T-helper 17 cell (primary cell): ENCODE results near the gene CLASP2. TPM values are rescaled to one million over a fixed set of nuclear protein-coding genes. Genes with fewer than 3 reads are reported as not detected.
"Not testable (repeated sequence)": the region's sequence is repeated elsewhere in the genome, so short reads cannot be mapped to it uniquely, and the experiment has no call there.

Experiments
- ATAC-seq: fragments of 150-1000 bp; cut with Tn5 transposase; 2 replicates; pipeline ENCODE4 v1.10.0; 2021; ENCODE audit warnings: mild to moderate bottlenecking, moderate library complexity
- DNase-seq, 3 donors: peaks; one replicate each; pipeline versions ENCODE4 v3.0.0 to v3.0.0-alpha.2; 2020 to 2021
- H3K9me3 ChIP-seq: one replicate; pipeline ENCODE4 v1.7.0; 2013; ENCODE audit warnings: low read length, mild to moderate bottlenecking; ENCODE audit not compliant: control insufficient read depth, poor library complexity, severe bottlenecking
- H3K27ac Mint-ChIP-seq: one replicate; pipeline ENCODE4 v1.8.0; 2022; ENCODE audit warnings: mild to moderate bottlenecking, moderate library complexity, mixed read lengths
- H3K27me3 Mint-ChIP-seq: one replicate; pipeline ENCODE4 v1.8.0; 2022; ENCODE audit warnings: mixed read lengths
- H3K36me3 Mint-ChIP-seq: one replicate; pipeline ENCODE4 v1.8.0; 2022; ENCODE audit warnings: low read depth, mixed read lengths
- H3K4me1 Mint-ChIP-seq: one replicate; pipeline ENCODE4 v1.8.0; 2022; ENCODE audit warnings: mild to moderate bottlenecking, mixed read lengths
- H3K4me3 Mint-ChIP-seq: one replicate; pipeline ENCODE4 v1.8.0; 2022; ENCODE audit warnings: mild to moderate bottlenecking, moderate library complexity, mixed read lengths
- total RNA-seq, 4 donors: library from RNA in 2 of 4; stranded (reverse) in 2 of 4; gene quantifications; one replicate each; pipeline ENCODE4 v1.2.3 and lab custom pipeline; 2022 to 2026

CLASP2 gene
- total RNA-seq, 2 donors from 2014 or later = 69.0 to 74.2 TPM

GRCh38 chr3:33722191-33722590 lies 4.1 kb upstream of the CLASP2 start:
- ATAC-seq = no peak
- no peak for DNase-seq
- H3K9me3 ChIP-seq = no peaks in the 10 kb centered on the region
- peaks cover 2% of the 10 kb centered on the region for H3K27me3 Mint-ChIP-seq
- H3K36me3 Mint-ChIP-seq = no peaks in the 10 kb centered on the region
- H3K4me1 Mint-ChIP-seq = peaks cover 2% of the 10 kb centered on the region
- no peak overlapping the region for H3K4me3 Mint-ChIP-seq
- no peak overlapping the region for H3K27ac Mint-ChIP-seq

- Mint-ChIP-seq H3K36me3 (no peaks in the 10 kb centered on the region), H3K27me3 (no peaks in the 10 kb centered on the region), H3K4me3 (peak overlapping the region; percentile 94), H3K4me1 (peaks cover 10% of the 10 kb centered on the region), H3K27ac (no peak overlapping the region)
- DNase-seq (no peak), ATAC-seq (no peak)
- no peaks in the 10 kb centered on the region for H3K9me3 ChIP-seq
Measured at GRCh38 chr3:33718595-33718907, 497 bp upstream of the CLASP2 start.

GRCh38 chr3:33717616-33717865 lies 513 bp downstream of the CLASP2 start:
- ATAC-seq (peak; percentile 59), DNase-seq (peak in 1 of 3 donors; percentile 23)
- Mint-ChIP-seq H3K4me1 (peaks cover 10% of the 10 kb centered on the region), H3K27ac (no peak overlapping the region), H3K27me3 (no peaks in the 10 kb centered on the region), H3K36me3 (no peaks in the 10 kb centered on the region), H3K4me3 (peak overlapping the region; percentile 94)
- no peaks in the 10 kb centered on the region for H3K9me3 ChIP-seq

GRCh38 chr3:33716227-33716626 lies 1.8 kb downstream of the CLASP2 start:
- DNase-seq (no peak), ATAC-seq (no peak)
- Mint-ChIP-seq H3K27me3 (no peaks in the 10 kb centered on the region), H3K27ac (no peak overlapping the region), H3K4me3 (no peak overlapping the region), H3K36me3 (no peaks in the 10 kb centered on the region), H3K4me1 (peaks cover 20% of the 10 kb centered on the region)
- no peaks in the 10 kb centered on the region for H3K9me3 ChIP-seq

- no peaks in the 10 kb centered on the region for H3K36me3 Mint-ChIP-seq
- DNase-seq = no peak
- no peaks in the 10 kb centered on the region for H3K27me3 Mint-ChIP-seq
- H3K4me3 Mint-ChIP-seq = no peak overlapping the region
- H3K9me3 ChIP-seq = no peaks in the 10 kb centered on the region
- H3K27ac Mint-ChIP-seq = no peak overlapping the region
- H3K4me1 Mint-ChIP-seq = peaks cover 24% of the 10 kb centered on the region
- ATAC-seq = no peak
Measured at GRCh38 chr3:33711100-33711499, 7.0 kb downstream of the CLASP2 start.

GRCh38 chr3:33706056-33706455 lies 12.0 kb downstream of the CLASP2 start:
- Mint-ChIP-seq H3K27ac (no peak overlapping the region), H3K4me1 (peaks cover 14% of the 10 kb centered on the region), H3K4me3 (no peak overlapping the region), H3K36me3 (peaks cover 2% of the 10 kb centered on the region), H3K27me3 (no peaks in the 10 kb centered on the region)
- no peak for DNase-seq
- H3K9me3 ChIP-seq = no peaks in the 10 kb centered on the region
- no peak for ATAC-seq

- H3K4me3 Mint-ChIP-seq = no peak overlapping the region
- H3K4me1 Mint-ChIP-seq = peaks cover 11% of the 10 kb centered on the region
- DNase-seq = no peak
- no peak overlapping the region for H3K27ac Mint-ChIP-seq
- peaks cover 2% of the 10 kb centered on the region for H3K36me3 Mint-ChIP-seq
- ATAC-seq = no peak
- no peaks in the 10 kb centered on the region for H3K9me3 ChIP-seq
- no peaks in the 10 kb centered on the region for H3K27me3 Mint-ChIP-seq
Measured at GRCh38 chr3:33704891-33705290, 13.2 kb downstream of the CLASP2 start.

GRCh38 chr3:33699275-33699674 lies 18.8 kb downstream of the CLASP2 start:
- H3K27ac Mint-ChIP-seq = no peak overlapping the region
- DNase-seq = no peak
- no peaks in the 10 kb centered on the region for H3K27me3 Mint-ChIP-seq
- no peak for ATAC-seq
- no peaks in the 10 kb centered on the region for H3K9me3 ChIP-seq
- no peak overlapping the region for H3K4me3 Mint-ChIP-seq
- peaks cover 2% of the 10 kb centered on the region for H3K36me3 Mint-ChIP-seq
- peaks cover 12% of the 10 kb centered on the region for H3K4me1 Mint-ChIP-seq

GRCh38 chr3:33694944-33695343 lies 23.1 kb downstream of the CLASP2 start:
- Mint-ChIP-seq H3K4me1 (peaks cover 14% of the 10 kb centered on the region), H3K27ac (no peak overlapping the region), H3K36me3 (no peaks in the 10 kb centered on the region), H3K4me3 (peak overlapping the region; percentile 34), H3K27me3 (no peaks in the 10 kb centered on the region)
- DNase-seq (no peak), ATAC-seq (no peak)
- no peaks in the 10 kb centered on the region for H3K9me3 ChIP-seq

GRCh38 chr3:33690341-33690740 lies 27.7 kb downstream of the CLASP2 start:
- H3K36me3 Mint-ChIP-seq = no peaks in the 10 kb centered on the region
- no peak for ATAC-seq
- no peak overlapping the region for H3K4me3 Mint-ChIP-seq
- H3K4me1 Mint-ChIP-seq = peaks cover 13% of the 10 kb centered on the region
- no peak for DNase-seq
- no peaks in the 10 kb centered on the region for H3K27me3 Mint-ChIP-seq
- no peaks in the 10 kb centered on the region for H3K9me3 ChIP-seq
- H3K27ac Mint-ChIP-seq = no peak overlapping the region

- no peak overlapping the region for H3K4me3 Mint-ChIP-seq
- H3K4me1 Mint-ChIP-seq = peaks cover 5% of the 10 kb centered on the region
- H3K9me3 ChIP-seq = no peaks in the 10 kb centered on the region
- ATAC-seq (no peak), DNase-seq (no peak)
- no peak overlapping the region for H3K27ac Mint-ChIP-seq
- H3K27me3 Mint-ChIP-seq = no peaks in the 10 kb centered on the region
- H3K36me3 Mint-ChIP-seq = no peaks in the 10 kb centered on the region
Measured at GRCh38 chr3:33687406-33688010, 30.5 kb downstream of the CLASP2 start.

- ATAC-seq (no peak), DNase-seq (no peak)
- Mint-ChIP-seq H3K4me3 (no peak overlapping the region), H3K27me3 (no peaks in the 10 kb centered on the region), H3K36me3 (peaks cover 7% of the 10 kb centered on the region), H3K27ac (no peak overlapping the region), H3K4me1 (peaks cover 3% of the 10 kb centered on the region)
- H3K9me3 ChIP-seq = no peaks in the 10 kb centered on the region
Measured at GRCh38 chr3:33682770-33683169, 35.3 kb downstream of the CLASP2 start.

GRCh38 chr3:33681667-33682066 lies 36.4 kb downstream of the CLASP2 start:
- ATAC-seq (no peak), DNase-seq (no peak)
- Mint-ChIP-seq H3K27me3 (no peaks in the 10 kb centered on the region), H3K4me3 (no peak overlapping the region), H3K27ac (no peak overlapping the region), H3K4me1 (peaks cover 3% of the 10 kb centered on the region), H3K36me3 (peaks cover 9% of the 10 kb centered on the region)
- no peaks in the 10 kb centered on the region for H3K9me3 ChIP-seq

GRCh38 chr3:33678073-33678472 lies 40.0 kb downstream of the CLASP2 start:
- ATAC-seq = no peak
- Mint-ChIP-seq H3K4me3 (no peak overlapping the region), H3K4me1 (no peaks in the 10 kb centered on the region), H3K36me3 (peaks cover 11% of the 10 kb centered on the region), H3K27me3 (no peaks in the 10 kb centered on the region), H3K27ac (no peak overlapping the region)
- no peak for DNase-seq
- H3K9me3 ChIP-seq = no peaks in the 10 kb centered on the region

- not testable (repeated sequence) for H3K4me3 Mint-ChIP-seq, H3K27me3 Mint-ChIP-seq, ATAC-seq, H3K27ac Mint-ChIP-seq, H3K9me3 ChIP-seq, DNase-seq, H3K4me1 Mint-ChIP-seq
- peaks cover 16% of the 10 kb centered on the region for H3K36me3 Mint-ChIP-seq
Measured at GRCh38 chr3:33673436-33673835, 44.6 kb downstream of the CLASP2 start.
